ENCODE data around the gene CD81. TPM values are rescaled to one million over a fixed set of nuclear protein-coding genes. Genes with fewer than 3 reads are reported as not detected.

Gene CD81
- total RNA-seq, 3 donors from 2014 or later = 311 to 770 (median 330) TPM

DNA sequence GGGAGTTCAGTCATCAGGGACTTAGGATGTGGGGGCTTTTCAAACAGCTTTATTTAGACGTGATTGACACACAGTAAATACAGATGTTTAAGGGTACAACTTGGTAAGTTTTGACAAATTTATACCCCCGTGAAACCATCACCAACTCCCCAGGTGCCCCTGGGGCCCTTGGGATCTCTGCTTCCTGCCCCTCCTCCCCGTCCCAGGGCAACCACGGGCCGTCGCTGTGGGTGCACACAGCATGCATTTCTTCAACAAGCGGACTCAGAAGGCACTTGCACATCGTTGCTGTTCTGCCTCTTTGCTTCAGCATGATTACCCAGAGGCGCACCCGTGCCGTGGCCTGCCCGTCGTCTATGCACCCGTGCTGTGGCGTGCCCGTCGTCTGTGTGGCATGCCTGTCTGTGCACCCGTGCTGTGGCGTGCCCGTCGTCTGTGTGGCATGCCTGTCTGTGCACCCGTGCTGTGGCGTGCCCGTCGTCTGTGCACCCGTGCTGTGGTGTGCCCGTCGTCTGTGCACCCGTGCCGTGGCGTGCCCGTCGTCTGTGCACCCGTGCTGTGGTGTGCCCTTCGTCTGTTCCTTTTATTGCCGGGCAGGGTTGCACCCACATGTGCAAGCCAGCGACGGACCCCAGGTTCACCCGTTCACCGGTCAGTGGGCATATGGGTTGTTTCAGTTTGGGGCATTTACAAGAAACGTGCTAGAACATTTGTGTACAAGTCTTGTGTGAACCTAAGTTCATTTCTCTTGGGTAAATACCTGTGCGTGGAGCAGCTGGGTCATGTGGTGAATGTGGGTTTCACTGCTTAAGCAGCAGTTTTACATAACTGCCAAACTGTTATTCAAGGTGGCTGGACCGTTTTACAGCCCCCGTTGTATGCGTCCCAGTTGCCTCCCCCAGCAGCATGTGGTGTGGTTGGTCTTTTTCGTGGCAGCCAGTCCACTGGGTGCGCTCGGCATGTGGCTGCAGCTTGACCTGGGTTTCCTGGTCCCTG lies 8.3 kb downstream of the CD81 start:
- DNase-seq (ENCODE audit: low spot score in 2 of 2) = no peak
- Histone ChIP-seq H3K4me3 (peak overlapping the region in 1 of 3 donors; percentile 55), H3K36me3 (no peaks in the 10 kb centered on the region), H3K27me3 (no peaks in the 10 kb centered on the region), H3K9me3 (no peaks in the 10 kb centered on the region), H3K4me1 (peaks cover 66 to 81% of the 10 kb centered on the region in 2 donors), H3K27ac (peak overlapping the region; percentile 98 to 100)
- TF ChIP-seq, protein P1, sequence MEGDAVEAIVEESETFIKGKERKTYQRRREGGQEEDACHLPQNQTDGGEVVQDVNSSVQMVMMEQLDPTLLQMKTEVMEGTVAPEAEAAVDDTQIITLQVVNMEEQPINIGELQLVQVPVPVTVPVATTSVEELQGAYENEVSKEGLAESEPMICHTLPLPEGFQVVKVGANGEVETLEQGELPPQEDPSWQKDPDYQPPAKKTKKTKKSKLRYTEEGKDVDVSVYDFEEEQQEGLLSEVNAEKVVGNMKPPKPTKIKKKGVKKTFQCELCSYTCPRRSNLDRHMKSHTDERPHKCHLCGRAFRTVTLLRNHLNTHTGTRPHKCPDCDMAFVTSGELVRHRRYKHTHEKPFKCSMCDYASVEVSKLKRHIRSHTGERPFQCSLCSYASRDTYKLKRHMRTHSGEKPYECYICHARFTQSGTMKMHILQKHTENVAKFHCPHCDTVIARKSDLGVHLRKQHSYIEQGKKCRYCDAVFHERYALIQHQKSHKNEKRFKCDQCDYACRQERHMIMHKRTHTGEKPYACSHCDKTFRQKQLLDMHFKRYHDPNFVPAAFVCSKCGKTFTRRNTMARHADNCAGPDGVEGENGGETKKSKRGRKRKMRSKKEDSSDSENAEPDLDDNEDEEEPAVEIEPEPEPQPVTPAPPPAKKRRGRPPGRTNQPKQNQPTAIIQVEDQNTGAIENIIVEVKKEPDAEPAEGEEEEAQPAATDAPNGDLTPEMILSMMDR (IDR thresholded peaks at IDR 0.05) = no peak
- no peak for TF ChIP-seq POLR2AphosphoS5 (IDR thresholded peaks at IDR 0.05)
- no peak for TF ChIP-seq POLR2A (IDR thresholded peaks at IDR 0.05)
- intact Hi-C loops (cut with DNase I; ENCODE audit: low total_unique reads) = no loop called here

DNA sequence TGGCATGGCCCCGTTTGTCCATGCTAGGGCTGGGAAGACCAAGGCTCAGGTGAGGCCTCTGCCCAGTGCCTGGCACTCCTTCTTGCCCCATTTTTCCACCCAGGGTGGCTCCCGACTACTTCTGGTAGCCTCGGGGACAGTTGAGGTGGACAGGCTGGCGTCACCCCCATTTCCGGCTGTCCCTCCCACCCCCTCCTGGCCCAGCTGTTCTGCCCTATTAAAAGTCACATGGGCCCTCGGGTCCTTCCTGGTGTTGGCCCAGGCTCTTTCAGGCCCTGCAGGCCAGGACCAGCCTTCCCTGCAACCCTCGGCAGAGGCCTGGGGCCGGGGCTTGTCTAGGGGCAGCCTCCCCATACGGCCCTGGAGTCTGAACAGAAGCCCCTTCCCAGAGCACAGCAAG lies 9.5 kb downstream of the CD81 start:
- H3K9me3 ChIP-seq = no peaks in the 10 kb centered on the region
- H3K27me3 ChIP-seq = no peaks in the 10 kb centered on the region
- H3K4me1 ChIP-seq = peaks cover 59 to 77% of the 10 kb centered on the region in 2 donors
- H3K4me3 ChIP-seq = peak overlapping the region in 1 of 3 donors; percentile 21
- intact Hi-C loops (cut with DNase I; ENCODE audit: low total_unique reads) = no loop called here
- TF ChIP-seq POLR2AphosphoS5 (IDR thresholded peaks at IDR 0.05) = no peak
- TF ChIP-seq POLR2A (IDR thresholded peaks at IDR 0.05) = no peak
- TF ChIP-seq, protein P1 (IDR thresholded peaks at IDR 0.05) = no peak
- H3K36me3 ChIP-seq = no peaks in the 10 kb centered on the region
- H3K27ac ChIP-seq = peak overlapping the region; percentile 73 to 85
- DNase-seq (ENCODE audit: low spot score in 2 of 2) = no peak

DNA sequence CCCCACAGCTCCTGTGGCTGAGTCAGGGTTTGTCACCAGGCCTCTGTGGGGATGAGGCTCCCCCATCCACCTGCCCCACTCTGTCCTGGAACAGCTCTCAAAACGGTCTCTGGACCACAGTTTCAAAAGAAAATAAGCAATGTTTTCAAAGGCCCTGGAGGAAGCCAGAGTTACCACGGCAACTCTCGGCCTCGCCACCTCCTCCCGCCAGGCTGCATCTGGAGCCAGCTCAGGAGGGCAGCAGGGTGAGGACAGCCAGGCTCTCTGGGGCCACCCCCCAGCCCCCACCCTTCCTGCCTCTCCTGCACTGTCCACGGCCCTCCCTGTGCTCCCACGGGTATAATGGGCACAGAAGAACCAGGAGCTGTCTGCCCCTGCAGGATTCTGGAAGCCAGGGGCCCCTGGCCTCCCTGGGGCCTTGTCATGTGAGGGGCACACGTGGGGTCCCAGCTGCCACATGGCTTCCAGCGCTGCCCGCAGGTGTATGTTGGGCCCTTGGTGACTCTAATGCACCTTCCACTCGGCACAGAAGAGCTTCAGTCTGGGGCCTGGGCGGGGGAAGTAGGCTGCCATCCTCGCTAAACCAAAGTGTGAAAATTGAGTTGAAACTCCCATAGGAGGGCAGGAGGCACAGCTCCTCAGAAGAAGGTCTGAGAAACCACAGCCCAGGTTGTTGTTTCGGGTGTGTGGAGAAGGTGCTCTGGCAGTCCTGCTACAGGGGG lies 10.3 kb downstream of the CD81 start:
- TF ChIP-seq, protein P1 (IDR thresholded peaks at IDR 0.05) = no peak
- TF ChIP-seq POLR2A (IDR thresholded peaks at IDR 0.05) (no peak), POLR2AphosphoS5 (IDR thresholded peaks at IDR 0.05) (no peak)
- Histone ChIP-seq H3K36me3 (no peaks in the 10 kb centered on the region), H3K27ac (peak overlapping the region; percentile 73 to 85), H3K9me3 (no peaks in the 10 kb centered on the region), H3K4me1 (peaks cover 50 to 70% of the 10 kb centered on the region in 2 donors), H3K27me3 (no peaks in the 10 kb centered on the region), H3K4me3 (peak overlapping the region in 1 of 3 donors; percentile 21)
- DNase-seq (ENCODE audit: low spot score in 2 of 2) = no peak
- intact Hi-C loops (cut with DNase I; ENCODE audit: low total_unique reads) = no loop called here

DNA sequence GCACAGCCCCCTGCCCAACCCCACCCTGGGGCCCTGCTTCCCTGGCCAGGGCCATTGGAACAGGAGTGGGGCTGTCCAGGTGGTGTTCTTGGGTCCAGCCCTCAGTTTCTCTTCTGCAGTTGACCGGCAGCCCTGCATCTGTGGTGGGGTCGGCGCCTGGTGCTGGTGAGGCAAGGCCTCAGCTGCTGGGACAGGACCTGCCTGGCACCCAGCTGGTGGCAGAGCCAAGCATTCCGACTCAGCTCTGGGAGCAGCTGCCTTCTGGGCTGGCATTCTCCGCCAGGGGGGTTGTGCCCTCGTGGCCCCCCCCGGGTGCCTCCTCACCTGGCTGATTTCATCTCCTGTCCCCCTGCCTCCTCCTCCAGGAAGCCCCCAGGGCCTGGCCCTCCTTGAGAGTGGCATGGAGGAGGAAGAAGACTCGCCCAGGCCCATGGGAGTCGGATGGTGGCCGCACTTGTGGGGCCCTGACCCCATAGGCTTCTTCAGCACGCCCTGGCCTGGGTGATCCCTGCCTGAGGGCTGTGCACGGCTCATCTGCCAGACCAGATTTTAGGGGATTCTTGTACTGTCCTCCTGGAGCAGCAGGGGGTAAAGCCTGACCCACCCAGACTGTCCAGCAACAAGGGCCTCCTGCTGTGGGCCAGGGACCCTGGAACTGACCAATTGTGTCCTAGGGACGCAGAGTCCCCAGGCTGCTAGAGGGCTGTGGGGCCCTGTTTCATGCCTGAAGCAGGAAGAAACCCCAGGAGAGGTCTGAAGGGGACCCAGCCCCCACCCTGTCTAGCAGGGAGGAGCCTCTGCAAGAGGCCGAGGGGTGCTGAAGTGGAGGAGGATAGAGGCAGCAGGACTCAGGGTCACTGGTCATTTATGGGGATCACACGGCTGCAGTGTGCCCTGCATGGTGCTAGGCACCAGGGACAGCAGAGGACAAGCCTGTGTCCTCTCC lies 11.6 kb downstream of the CD81 start:
- Histone ChIP-seq H3K9me3 (no peaks in the 10 kb centered on the region), H3K27me3 (no peaks in the 10 kb centered on the region), H3K27ac (peak overlapping the region; percentile 69 to 85), H3K4me3 (peak overlapping the region in 1 of 3 donors; percentile 15), H3K36me3 (no peaks in the 10 kb centered on the region), H3K4me1 (peaks cover 38 to 59% of the 10 kb centered on the region in 2 donors)
- no peak for DNase-seq (ENCODE audit: low spot score in 2 of 2)
- intact Hi-C loops (cut with DNase I; ENCODE audit: low total_unique reads) = no loop called here
- TF ChIP-seq, protein P1 (IDR thresholded peaks at IDR 0.05) = no peak
- TF ChIP-seq POLR2A (IDR thresholded peaks at IDR 0.05) (no peak), POLR2AphosphoS5 (IDR thresholded peaks at IDR 0.05) (no peak)
